Mesothelial cell of epicardium (in vitro differentiated cells): ENCODE measurements around the gene CDH4. TPM values are rescaled to one million over a fixed set of nuclear protein-coding genes. Genes with fewer than 3 reads are reported as not detected.

Source experiments
- DNase-seq, 2 experiments: peaks; one replicate each; pipeline ENCODE4 v3.0.0; 2021; ENCODE audit warnings: low spot score in 2 of 2; ENCODE audit not compliant: unreplicated experiment in 2 of 2
- H3K27ac Mint-ChIP-seq: 2 replicates; pipeline ENCODE4 v1.8.0; 2021; ENCODE audit warnings: mixed read lengths
- H3K27me3 Mint-ChIP-seq: 2 replicates; pipeline ENCODE4 v1.8.0; 2021; ENCODE audit warnings: low read depth, mixed read lengths
- H3K36me3 Mint-ChIP-seq: 2 replicates; pipeline ENCODE4 v1.8.0; 2021; ENCODE audit warnings: mixed read lengths
- H3K4me1 Mint-ChIP-seq: 2 replicates; pipeline ENCODE4 v1.8.0; 2021; ENCODE audit warnings: mixed read lengths
- H3K4me3 Mint-ChIP-seq: 2 replicates; pipeline ENCODE4 v1.8.0; 2021; ENCODE audit warnings: mild to moderate bottlenecking, moderate library complexity, mixed read lengths
- H3K9me3 Mint-ChIP-seq: 2 replicates; pipeline ENCODE4 v1.8.0; 2021; ENCODE audit warnings: mixed read lengths
- CTCF ChIP-seq: fragments of 200-600 bp; sonication (generic); IDR thresholded peaks from one replicate; pipeline ENCODE4 v1.5.0; 2021; ENCODE audit warnings: antibody characterized with exemption; ENCODE audit not compliant: unreplicated experiment
- total RNA-seq: library from RNA; stranded (reverse); gene quantifications from 3 replicates; pipeline ENCODE4 v1.2.1, GENCODE V29; 2021

Gene CDH4
- total RNA-seq, 1 donor from 2014 or later, result 1.1 TPM

GRCh38 chr20:61526907-61527306 lies 274.8 kb downstream of the CDH4 start:
- no peak overlapping the region for H3K4me3 Mint-ChIP-seq
- H3K27ac Mint-ChIP-seq, result no peak overlapping the region
- no peak for DNase-seq
- H3K27me3 Mint-ChIP-seq, result peaks cover 32% of the 10 kb centered on the region
- no peaks in the 10 kb centered on the region for H3K36me3 Mint-ChIP-seq
- no peaks in the 10 kb centered on the region for H3K9me3 Mint-ChIP-seq
- no peaks in the 10 kb centered on the region for H3K4me1 Mint-ChIP-seq
- no peak for TF ChIP-seq CTCF

GRCh38 chr20:61527626-61528025 lies 275.6 kb downstream of the CDH4 start:
- H3K4me3 Mint-ChIP-seq, result no peak overlapping the region
- no peak for TF ChIP-seq CTCF

GRCh38 chr20:61528591-61528990 lies 276.5 kb downstream of the CDH4 start:
- Mint-ChIP-seq H3K27me3 (peaks cover 36% of the 10 kb centered on the region), H3K4me3 (no peak overlapping the region), H3K4me1 (no peaks in the 10 kb centered on the region), H3K27ac (no peak overlapping the region), H3K9me3 (no peaks in the 10 kb centered on the region), H3K36me3 (no peaks in the 10 kb centered on the region)
- TF ChIP-seq CTCF, result no peak
- DNase-seq, result no peak

More at GRCh38 chr20:61527626-61528025, 275.6 kb downstream of the CDH4 start:
- Mint-ChIP-seq H3K36me3 (no peaks in the 10 kb centered on the region), H3K27me3 (peaks cover 35% of the 10 kb centered on the region), H3K4me1 (no peaks in the 10 kb centered on the region), H3K27ac (no peak overlapping the region), H3K9me3 (no peaks in the 10 kb centered on the region)
- no peak for DNase-seq

- Mint-ChIP-seq H3K4me1 (no peaks in the 10 kb centered on the region), H3K4me3 (no peak overlapping the region)
These were observed 277.3 kb downstream of the CDH4 start for GRCh38 chr20:61529354-61529753.

GRCh38 chr20:61531553-61532345 lies 279.7 kb downstream of the CDH4 start:
- H3K4me1 Mint-ChIP-seq, result no peaks in the 10 kb centered on the region
- no peaks in the 10 kb centered on the region for H3K9me3 Mint-ChIP-seq
- no peaks in the 10 kb centered on the region for H3K36me3 Mint-ChIP-seq
- peaks cover 20% of the 10 kb centered on the region for H3K27me3 Mint-ChIP-seq
- TF ChIP-seq CTCF, result no peak
- H3K27ac Mint-ChIP-seq, result no peak overlapping the region
- H3K4me3 Mint-ChIP-seq, result no peak overlapping the region
- no peak for DNase-seq

More at GRCh38 chr20:61529354-61529753, 277.3 kb downstream of the CDH4 start:
- DNase-seq, result no peak
- H3K9me3 Mint-ChIP-seq, result no peaks in the 10 kb centered on the region
- H3K27me3 Mint-ChIP-seq, result peaks cover 36% of the 10 kb centered on the region
- no peak overlapping the region for H3K27ac Mint-ChIP-seq
- no peak for TF ChIP-seq CTCF
- no peaks in the 10 kb centered on the region for H3K36me3 Mint-ChIP-seq

- no peak for DNase-seq
- no peak for TF ChIP-seq CTCF
- Mint-ChIP-seq H3K27ac (no peak overlapping the region), H3K9me3 (no peaks in the 10 kb centered on the region), H3K36me3 (no peaks in the 10 kb centered on the region), H3K4me3 (no peak overlapping the region), H3K27me3 (peaks cover 17% of the 10 kb centered on the region), H3K4me1 (no peaks in the 10 kb centered on the region)
These were observed 280.7 kb downstream of the CDH4 start for GRCh38 chr20:61532736-61533135.
